HL-60 (cell line): Measurements from ENCODE around the gene ARHGAP45.

Source experiments
- POLR2AphosphoS5 ChIP-seq: IDR thresholded peaks from 2 replicates; pipeline ENCODE4 v1.6.1; 2012; ENCODE audit warnings: low read depth
- TF ChIP-seq, protein P1 (sequence below): IDR thresholded peaks from one replicate; pipeline ENCODE4 v1.5.1; 2011; ENCODE audit warnings: low read length, control low read depth, inconsistent platforms; ENCODE audit not compliant: insufficient read depth

GRCh38 chr19:1102407-1103131 lies 35.6 kb downstream of the ARHGAP45 start:
- TF ChIP-seq, protein P1, sequence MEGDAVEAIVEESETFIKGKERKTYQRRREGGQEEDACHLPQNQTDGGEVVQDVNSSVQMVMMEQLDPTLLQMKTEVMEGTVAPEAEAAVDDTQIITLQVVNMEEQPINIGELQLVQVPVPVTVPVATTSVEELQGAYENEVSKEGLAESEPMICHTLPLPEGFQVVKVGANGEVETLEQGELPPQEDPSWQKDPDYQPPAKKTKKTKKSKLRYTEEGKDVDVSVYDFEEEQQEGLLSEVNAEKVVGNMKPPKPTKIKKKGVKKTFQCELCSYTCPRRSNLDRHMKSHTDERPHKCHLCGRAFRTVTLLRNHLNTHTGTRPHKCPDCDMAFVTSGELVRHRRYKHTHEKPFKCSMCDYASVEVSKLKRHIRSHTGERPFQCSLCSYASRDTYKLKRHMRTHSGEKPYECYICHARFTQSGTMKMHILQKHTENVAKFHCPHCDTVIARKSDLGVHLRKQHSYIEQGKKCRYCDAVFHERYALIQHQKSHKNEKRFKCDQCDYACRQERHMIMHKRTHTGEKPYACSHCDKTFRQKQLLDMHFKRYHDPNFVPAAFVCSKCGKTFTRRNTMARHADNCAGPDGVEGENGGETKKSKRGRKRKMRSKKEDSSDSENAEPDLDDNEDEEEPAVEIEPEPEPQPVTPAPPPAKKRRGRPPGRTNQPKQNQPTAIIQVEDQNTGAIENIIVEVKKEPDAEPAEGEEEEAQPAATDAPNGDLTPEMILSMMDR = no peak
- no peak for TF ChIP-seq POLR2AphosphoS5
